Natural killer cell treated with Interleukin-12 subunit alpha and Interleukin-12 subunit beta and Interleukin-15 and Interleukin-18, amount 100 ng/mL, for 72 hours (primary cell): Measurements from ENCODE around the gene TMEM181. TPM values are rescaled to one million over a fixed set of nuclear protein-coding genes. Genes with fewer than 3 reads are reported as not detected.
A peak's percentile ranks its signal among the peaks of the same experiment; 100 is the strongest.
"Not testable (repeated sequence)": the region's sequence is repeated elsewhere in the genome, so short reads cannot be mapped to it uniquely, and the experiment has no call there.

Experiments
- ATAC-seq, 2 donors: fragments of 150-1000 bp; cut with Tn5 transposase in 1 of 2; sonication (Bioruptor Pico), chemical (Tn5 transposase) in 1 of 2; 2 replicates each; pipeline ENCODE4 v1.10.0; 2021
- DNase-seq: peaks from one replicate; pipeline ENCODE4 v3.0.0; 2022; ENCODE audit warnings: low spot score
- H3K27ac Mint-ChIP-seq, 2 donors: 1 replicate in 1 of 2; 2 replicates in 1 of 2; pipeline ENCODE4 v1.8.0; 2022; ENCODE audit warnings: mixed read lengths in 2 of 2, mild to moderate bottlenecking in 1 of 2, moderate library complexity in 1 of 2
- H3K27me3 Mint-ChIP-seq, 2 donors: 1 replicate in 1 of 2; 2 replicates in 1 of 2; pipeline ENCODE4 v1.8.0; 2022; ENCODE audit warnings: mixed read lengths in 2 of 2
- H3K36me3 Mint-ChIP-seq: one replicate; pipeline ENCODE4 v1.8.0; 2022; ENCODE audit warnings: mixed read lengths
- H3K4me1 Mint-ChIP-seq, 2 donors: 1 replicate in 1 of 2; 2 replicates in 1 of 2; pipeline ENCODE4 v1.8.0; 2022; ENCODE audit warnings: low read depth in 2 of 2, mixed read lengths in 2 of 2, mild to moderate bottlenecking in 1 of 2
- H3K4me3 Mint-ChIP-seq: one replicate; pipeline ENCODE4 v1.8.0; 2022; ENCODE audit warnings: mixed read lengths
- H3K9me3 Mint-ChIP-seq: 2 replicates; pipeline ENCODE4 v1.8.0; 2022; ENCODE audit warnings: mixed read lengths
- total RNA-seq, 2 donors: library from RNA; stranded (reverse); gene quantifications; one replicate each; pipeline ENCODE4 v1.2.3, GENCODE V29; 2022

Gene TMEM181
- total RNA-seq, 2 donors from 2014 or later = 19.6 to 30.9 TPM

DNA sequence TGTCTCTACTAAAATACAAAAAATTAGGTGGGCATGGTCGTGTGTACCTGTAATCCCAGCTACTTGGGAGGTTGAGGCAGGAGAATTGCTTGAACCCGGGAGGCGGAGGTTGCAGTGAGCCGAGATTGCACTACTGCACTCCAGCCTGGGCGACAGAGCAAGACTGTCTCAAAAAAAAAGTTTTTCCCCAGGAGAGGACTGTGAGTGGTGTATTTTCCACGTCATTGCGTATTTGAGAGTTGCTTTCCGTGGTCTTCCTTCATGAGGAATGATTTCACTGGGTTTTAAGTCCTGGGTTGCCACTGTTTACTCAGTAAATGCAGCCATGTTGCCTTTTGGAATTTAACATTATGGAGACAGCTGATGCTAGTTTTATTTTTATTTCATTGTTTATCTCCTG is 112.2 kb downstream of the TMEM181 start:
- H3K27me3 Mint-ChIP-seq, H3K27ac Mint-ChIP-seq, ATAC-seq, DNase-seq, H3K9me3 Mint-ChIP-seq, H3K4me3 Mint-ChIP-seq: not testable (repeated sequence)
- Mint-ChIP-seq H3K36me3 (peaks cover 35% of the 10 kb centered on the region), H3K4me1 (peaks cover 30 to 36% of the 10 kb centered on the region in 2 donors)

DNA sequence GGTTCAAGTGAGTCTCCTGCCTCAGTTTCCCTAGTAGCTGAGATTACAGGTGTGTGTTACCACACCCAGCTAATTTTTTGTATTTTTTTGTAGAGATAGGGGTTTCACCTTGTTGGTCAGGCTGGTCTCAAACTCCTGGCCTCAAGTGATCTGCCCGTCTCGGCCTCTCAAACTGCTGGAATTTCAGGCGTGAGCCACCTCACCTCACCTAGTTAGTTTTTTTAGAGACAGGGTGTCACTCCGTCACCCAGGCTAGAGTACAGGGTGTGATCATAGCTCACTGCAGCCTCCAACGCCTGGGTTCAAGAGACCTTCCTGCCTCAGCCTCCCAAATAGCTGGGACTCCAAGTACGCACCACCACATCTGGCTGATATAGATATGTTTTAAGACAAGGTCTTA is 112.8 kb downstream of the TMEM181 start:
- DNase-seq = no peak
- H3K27me3 Mint-ChIP-seq = no peaks in the 10 kb centered on the region

DNA sequence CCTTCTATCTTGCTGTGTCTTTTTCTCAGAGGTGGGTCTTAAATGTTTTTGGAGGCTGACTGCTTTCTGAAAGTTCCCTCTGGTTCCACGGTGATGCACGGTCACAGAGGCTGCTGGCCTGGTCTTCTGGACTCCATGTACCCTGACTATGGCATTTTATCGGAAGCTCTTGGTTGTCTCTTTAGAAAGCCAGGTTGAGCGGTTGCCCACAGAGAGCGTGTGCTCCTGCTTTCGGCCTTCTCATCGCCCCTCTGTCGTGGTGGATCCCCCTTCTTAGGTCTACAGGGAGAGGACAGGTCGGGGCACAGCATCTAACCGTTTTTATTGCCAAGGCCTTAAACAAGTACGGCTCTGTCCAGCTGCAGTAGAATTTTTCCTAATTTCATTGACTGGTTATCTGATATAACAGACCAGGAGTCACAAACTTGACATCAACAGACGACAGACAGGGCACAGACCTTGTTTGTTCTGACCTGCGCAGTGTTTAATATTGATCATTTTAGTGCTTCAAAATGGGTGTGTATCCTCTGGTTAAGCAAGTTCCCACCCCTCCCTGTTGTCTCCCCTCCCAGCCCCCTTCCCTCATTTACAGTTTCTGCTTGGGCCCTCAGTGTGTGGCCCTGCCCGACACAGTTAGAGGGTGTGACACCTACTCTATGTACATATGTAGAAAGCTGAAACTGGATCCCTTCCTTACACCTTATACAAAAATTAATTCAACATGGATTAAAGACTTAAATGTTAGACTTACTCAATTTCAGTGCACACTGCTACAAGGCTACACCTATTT is 114.6 kb downstream of the TMEM181 start:
- Mint-ChIP-seq H3K9me3 (no peaks in the 10 kb centered on the region), H3K27ac (peak overlapping the region; percentile 24 to 55), H3K36me3 (peaks cover 27% of the 10 kb centered on the region), H3K4me1 (peaks cover 25 to 38% of the 10 kb centered on the region in 2 donors), H3K27me3 (no peaks in the 10 kb centered on the region), H3K4me3 (no peak overlapping the region)
- ATAC-seq (no peak), DNase-seq (no peak)

More for the DNA sequence above, 112.8 kb downstream of the TMEM181 start:
- Mint-ChIP-seq H3K9me3 (no peaks in the 10 kb centered on the region), H3K27ac (no peak overlapping the region), H3K4me1 (peaks cover 25 to 33% of the 10 kb centered on the region in 2 donors), H3K36me3 (peaks cover 30% of the 10 kb centered on the region), H3K4me3 (no peak overlapping the region)
- ATAC-seq = no peak

DNA sequence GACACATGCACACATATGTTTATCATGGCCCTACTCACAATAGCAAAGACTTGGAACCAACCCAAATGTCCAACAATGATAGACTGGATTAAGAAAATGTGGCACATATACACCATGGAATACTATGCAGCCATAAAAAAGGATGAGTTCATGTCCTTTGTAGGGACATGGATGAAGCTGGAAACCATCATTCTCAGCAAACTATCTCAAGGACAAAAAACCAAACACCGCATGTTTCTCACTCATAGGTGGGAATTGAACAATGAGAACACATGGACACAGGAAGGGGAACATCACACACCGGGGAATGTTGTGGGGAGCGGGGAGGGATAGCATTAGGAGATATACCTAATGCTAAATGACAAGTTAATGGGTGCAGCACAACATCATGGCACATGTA is 117.2 kb downstream of the TMEM181 start:
- H3K27me3 Mint-ChIP-seq, DNase-seq, ATAC-seq, H3K27ac Mint-ChIP-seq, H3K9me3 Mint-ChIP-seq: not testable (repeated sequence)
- H3K4me1 Mint-ChIP-seq = peaks cover 26 to 39% of the 10 kb centered on the region in 2 donors
- peak overlapping the region; percentile 4 for H3K4me3 Mint-ChIP-seq
- peaks cover 33% of the 10 kb centered on the region for H3K36me3 Mint-ChIP-seq

DNA sequence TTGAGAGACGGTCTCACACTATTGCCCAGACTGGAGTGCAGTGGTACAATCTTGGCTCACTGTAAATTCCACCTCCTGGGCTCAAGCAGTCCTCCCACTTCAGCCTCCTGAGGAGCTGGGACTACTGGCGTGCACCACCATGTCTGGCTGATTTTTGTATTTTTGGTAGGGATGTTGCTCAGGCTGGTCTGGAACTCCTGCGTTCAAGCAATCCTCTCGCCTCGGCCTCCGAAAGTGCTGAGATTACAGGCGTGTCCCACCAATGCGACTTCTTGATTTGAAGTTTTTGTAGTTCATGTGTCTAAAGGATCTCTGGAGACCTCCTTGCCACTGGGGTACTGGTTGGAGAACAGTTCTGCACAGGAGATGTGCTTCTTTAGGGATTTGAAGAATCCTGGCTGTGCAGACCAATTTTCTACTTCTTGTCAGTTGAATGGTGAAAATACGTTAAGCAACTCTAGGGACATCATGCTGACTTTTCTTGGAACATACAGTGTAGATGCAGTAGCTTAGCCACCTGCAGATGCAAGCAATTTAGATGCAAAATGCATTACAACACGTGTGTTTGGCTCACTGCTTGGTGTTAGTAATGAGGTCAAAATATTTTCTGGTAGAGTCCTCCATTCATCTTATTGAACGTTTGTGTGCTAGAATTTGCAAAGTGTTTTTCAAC is 118.2 kb downstream of the TMEM181 start:
- peaks cover 28 to 39% of the 10 kb centered on the region in 2 donors for H3K4me1 Mint-ChIP-seq
- H3K27ac Mint-ChIP-seq = peak overlapping the region; percentile 46 to 68
- DNase-seq (no peak), ATAC-seq (no peak)
- no peaks in the 10 kb centered on the region for H3K9me3 Mint-ChIP-seq
- H3K36me3 Mint-ChIP-seq = peaks cover 34% of the 10 kb centered on the region
- no peak overlapping the region for H3K4me3 Mint-ChIP-seq
- H3K27me3 Mint-ChIP-seq = no peaks in the 10 kb centered on the region

DNA sequence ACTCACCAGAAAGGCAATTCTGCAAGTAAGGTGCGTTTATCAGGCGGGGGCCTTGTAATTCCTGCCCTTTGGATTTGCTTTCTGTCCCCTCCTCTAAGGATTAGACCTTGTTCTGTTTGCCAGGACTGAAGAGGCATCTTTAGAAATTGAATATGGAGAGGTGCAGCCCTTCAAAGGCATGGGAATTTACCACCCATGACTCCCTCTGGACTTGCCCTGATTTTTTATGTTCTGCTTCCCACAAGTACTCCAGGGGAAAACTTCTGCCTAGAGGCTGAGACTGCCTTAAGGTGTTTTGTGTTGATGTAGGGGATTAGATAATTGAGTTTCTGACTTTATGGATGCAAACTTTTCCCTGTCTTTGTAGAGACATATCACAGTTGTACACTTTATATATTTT is 120.1 kb downstream of the TMEM181 start:
- H3K9me3 Mint-ChIP-seq = no peaks in the 10 kb centered on the region
- DNase-seq (no peak), ATAC-seq (no peak)
- H3K4me1 Mint-ChIP-seq = peaks cover 35 to 41% of the 10 kb centered on the region in 2 donors
- H3K27ac Mint-ChIP-seq = peak overlapping the region; percentile 5 to 8
- no peaks in the 10 kb centered on the region for H3K27me3 Mint-ChIP-seq
- peaks cover 38% of the 10 kb centered on the region for H3K36me3 Mint-ChIP-seq
- no peak overlapping the region for H3K4me3 Mint-ChIP-seq

DNA sequence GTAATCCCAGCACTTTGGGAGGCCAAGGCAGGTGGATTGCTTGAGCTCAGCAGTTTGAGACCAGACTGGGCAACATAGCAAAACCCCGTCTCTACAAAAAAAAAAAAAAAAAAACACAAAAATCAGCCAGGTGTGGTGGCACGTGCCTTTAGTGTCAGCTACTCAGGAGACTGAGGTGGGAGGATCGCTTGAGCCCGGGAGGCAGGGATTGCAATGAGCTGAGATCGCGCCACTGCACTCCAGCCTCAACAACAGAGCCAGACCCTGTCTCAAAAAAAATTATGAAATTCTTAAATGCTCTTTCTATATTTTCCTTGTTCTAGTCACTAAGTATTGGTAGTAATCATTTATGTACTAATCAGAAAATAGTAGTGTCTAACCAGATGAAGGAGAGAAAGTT is 120.6 kb downstream of the TMEM181 start:
- no peak overlapping the region for H3K4me3 Mint-ChIP-seq
- H3K27ac Mint-ChIP-seq = peak overlapping the region; percentile 5 to 8
- DNase-seq (no peak), ATAC-seq (no peak)
- no peaks in the 10 kb centered on the region for H3K9me3 Mint-ChIP-seq
- peaks cover 34% of the 10 kb centered on the region for H3K36me3 Mint-ChIP-seq
- H3K4me1 Mint-ChIP-seq = peaks cover 35 to 37% of the 10 kb centered on the region in 2 donors
- no peaks in the 10 kb centered on the region for H3K27me3 Mint-ChIP-seq

DNA sequence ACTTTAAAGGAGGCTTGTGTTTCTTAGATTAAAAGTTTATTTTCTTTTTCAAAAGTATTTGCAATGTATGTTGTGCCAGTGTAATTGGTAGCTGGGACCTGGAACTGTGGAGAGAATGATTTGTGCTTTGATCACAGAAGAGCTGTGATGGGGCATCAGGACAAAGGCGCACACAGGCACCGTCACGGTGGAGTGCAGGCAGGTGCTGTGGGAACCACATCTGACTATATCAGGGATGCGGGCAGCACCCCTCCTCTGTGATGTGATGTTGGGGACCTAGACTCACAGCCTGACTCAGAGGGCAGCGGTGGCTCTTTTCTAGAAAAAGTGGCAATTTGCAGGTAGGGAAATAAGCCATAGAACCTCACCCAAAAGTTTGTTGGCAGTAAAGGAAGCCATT is 124.4 kb downstream of the TMEM181 start:
- Mint-ChIP-seq H3K27me3 (no peaks in the 10 kb centered on the region), H3K9me3 (no peaks in the 10 kb centered on the region), H3K4me1 (peaks cover 52 to 57% of the 10 kb centered on the region in 2 donors), H3K27ac (peak overlapping the region; percentile 27 to 44), H3K4me3 (no peak overlapping the region), H3K36me3 (peaks cover 48% of the 10 kb centered on the region)
- DNase-seq (no peak), ATAC-seq (no peak)

DNA sequence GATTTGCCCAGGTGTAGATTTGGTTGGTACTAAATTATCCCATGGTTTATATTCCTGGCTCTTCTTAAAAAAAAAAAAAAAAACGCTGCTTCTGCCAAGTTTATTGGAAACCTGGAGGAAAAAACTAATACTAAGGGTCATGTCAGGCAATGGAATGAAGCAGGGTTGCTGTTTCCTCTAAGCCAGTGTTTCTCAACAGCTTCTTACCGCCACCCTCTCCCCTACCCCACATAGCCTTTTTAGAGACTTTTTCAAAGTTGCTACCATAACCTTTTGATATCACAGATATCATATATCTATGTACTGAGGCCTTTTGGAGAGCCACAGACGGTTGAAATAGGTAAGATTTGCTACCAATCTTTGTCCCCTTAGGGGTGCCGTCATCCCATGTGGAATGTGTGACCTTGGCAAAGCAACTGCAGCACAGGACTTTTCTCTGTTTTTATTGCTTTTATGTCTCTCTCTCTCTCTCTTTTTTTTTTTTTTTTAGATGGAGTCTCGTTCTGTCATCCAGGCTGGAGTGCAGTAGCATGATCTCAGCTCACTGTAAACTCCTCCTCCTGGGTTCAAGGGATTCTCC is 124.9 kb downstream of the TMEM181 start:
- H3K27me3 Mint-ChIP-seq = no peaks in the 10 kb centered on the region
- H3K36me3 Mint-ChIP-seq = peaks cover 44% of the 10 kb centered on the region
- ATAC-seq (no peak), DNase-seq (no peak)
- H3K27ac Mint-ChIP-seq = peak overlapping the region; percentile 27 to 44
- no peaks in the 10 kb centered on the region for H3K9me3 Mint-ChIP-seq
- no peak overlapping the region for H3K4me3 Mint-ChIP-seq
- peaks cover 54 to 59% of the 10 kb centered on the region in 2 donors for H3K4me1 Mint-ChIP-seq

Other genes with a start within 250 kb of the TMEM181 start
- gene TULP4, start 247.6 kb upstream of the TMEM181 start, total RNA-seq = 10 to 100 TPM; 16.5 to 30.4 TPM
- 100 to 1,000 TPM; 117 to 157 TPM for gene DYNLT1, start 84.7 kb downstream of the TMEM181 start, total RNA-seq
- gene SYTL3, start 90.0 kb downstream of the TMEM181 start, total RNA-seq = 100 to 1,000 TPM; 199 to 246 TPM